Activated CD8-positive, alpha-beta T cell treated with anti-CD3 and anti-CD28 coated beads for 36 hours (primary cell): Measurements from ENCODE around the gene TTC4. TPM values are rescaled to one million over a fixed set of nuclear protein-coding genes. Genes with fewer than 3 reads are reported as not detected.
"Not testable (repeated sequence)": the region's sequence is repeated elsewhere in the genome, so short reads cannot be mapped to it uniquely, and the experiment has no call there.

Source experiments
- ATAC-seq: fragments of 200-7000 bp; cut with Tn5 transposase; one replicate; pipeline ENCODE4 v1.10.0; 2021; ENCODE audit warnings: mild to moderate bottlenecking, moderate library complexity
- CTCF ChIA-PET: fragments of 350-600 bp; sonication (Branson Sonifier 250); formaldehyde crosslinking; loops from one replicate; lab custom pipeline; 2021; ENCODE audit warnings: antibody characterized with exemption; lab: Charles Lee
- POLR2A ChIA-PET: fragments of 350-600 bp; sonication (Branson Sonifier 250); formaldehyde crosslinking; loops from one replicate; lab custom pipeline; 2021; ENCODE audit warnings: antibody characterized with exemption; lab: Charles Lee
- DNase-seq: peaks from one replicate; pipeline ENCODE4 v3.0.0-alpha.2; 2020
- H3K27ac Mint-ChIP-seq: one replicate; pipeline ENCODE4 v1.8.0; 2021; ENCODE audit warnings: mild to moderate bottlenecking, mixed read lengths
- H3K27me3 Mint-ChIP-seq: one replicate; pipeline ENCODE4 v1.8.0; 2021; ENCODE audit warnings: mixed read lengths
- H3K36me3 Mint-ChIP-seq: one replicate; pipeline ENCODE4 v1.8.0; 2021; ENCODE audit warnings: low read depth, mixed read lengths
- H3K4me1 Mint-ChIP-seq: one replicate; pipeline ENCODE4 v1.8.0; 2021; ENCODE audit warnings: low read depth, mixed read lengths
- H3K4me3 Mint-ChIP-seq: one replicate; pipeline ENCODE4 v1.8.0; 2021; ENCODE audit warnings: mild to moderate bottlenecking, moderate library complexity, mixed read lengths
- H3K9me3 Mint-ChIP-seq: one replicate; pipeline ENCODE4 v1.8.0; 2021; ENCODE audit warnings: mixed read lengths
- CTCF ChIP-seq: fragments of 200-600 bp; IDR thresholded peaks from one replicate; pipeline ENCODE4 v1.8.0; 2022; ENCODE audit warnings: antibody characterized with exemption, mild to moderate bottlenecking
- intact Hi-C: fragments of 100-400 bp; cut with micrococcal nuclease; formaldehyde crosslinking; loops from one replicate; pipeline ENCODE4 v1.10.0; 2022
- total RNA-seq, 2 experiments: library from RNA; stranded (reverse); gene quantifications; one replicate each; pipeline ENCODE4 v1.2.3, GENCODE V29; 2021

Gene TTC4
- total RNA-seq, 2 experiments from 2014 or later, result 26.7 to 28.2 TPM

- intact Hi-C loops, result no loop called here
- H3K4me1 Mint-ChIP-seq, result peaks cover 9% of the 10 kb centered on the region
- ChIA-PET CTCF (interaction anchor here (0.8 to 1.8 kb wide), 3 partner anchors 25 to 43 kb away, joined by 3 to 5 read pairs (median 3); partner anchors contain the start of gene TTC22), POLR2A (interaction anchor here (0.6 to 1.2 kb wide), 3 partner anchors 13 to 89 kb away, joined by 3 read pairs; no protein-coding TSS in a partner anchor)
- no peak overlapping the region for H3K27ac Mint-ChIP-seq
- DNase-seq, result peak; percentile 21
- TF ChIP-seq CTCF, result no peak
- ATAC-seq, result no peak
- no peak overlapping the region for H3K4me3 Mint-ChIP-seq
- H3K27me3 Mint-ChIP-seq, result no peaks in the 10 kb centered on the region
- H3K36me3 Mint-ChIP-seq, result peaks cover 1% of the 10 kb centered on the region
- H3K9me3 Mint-ChIP-seq, result no peaks in the 10 kb centered on the region
Observed at GRCh38 chr1:54768093-54768492, 52.4 kb downstream of the TTC4 start.

GRCh38 chr1:54772951-54773350 is 57.3 kb downstream of the TTC4 start:
- POLR2A ChIA-PET, result no interaction called here
- Mint-ChIP-seq H3K4me3 (no peak overlapping the region), H3K4me1 (no peaks in the 10 kb centered on the region), H3K27ac (no peak overlapping the region), H3K9me3 (no peaks in the 10 kb centered on the region), H3K36me3 (no peaks in the 10 kb centered on the region), H3K27me3 (no peaks in the 10 kb centered on the region)
- no peak for ATAC-seq
- no peak for TF ChIP-seq CTCF
- DNase-seq, result no peak
- intact Hi-C loops, result no loop called here
- CTCF ChIA-PET, result interaction anchor here (1.7 kb wide), 1 partner anchor 17 kb away, joined by 5 read pairs; no protein-coding TSS in a partner anchor

GRCh38 chr1:54774820-54775498 is 59.3 kb downstream of the TTC4 start:
- ChIA-PET POLR2A (interaction anchor here (0.9 kb wide), 1 partner anchor 10 kb away, joined by 4 read pairs; no protein-coding TSS in a partner anchor), CTCF (interaction anchor here (0.7 kb wide), 1 partner anchor 721 kb away, joined by 4 read pairs; the partner anchor contains the start of genes TCEANC2 and TMEM59)
- no peaks in the 10 kb centered on the region for H3K36me3 Mint-ChIP-seq
- no peaks in the 10 kb centered on the region for H3K4me1 Mint-ChIP-seq
- H3K9me3 Mint-ChIP-seq, result no peaks in the 10 kb centered on the region
- no peak overlapping the region for H3K4me3 Mint-ChIP-seq
- H3K27ac Mint-ChIP-seq, result no peak overlapping the region
- intact Hi-C loops, result no loop called here
- TF ChIP-seq CTCF, result no peak
- DNase-seq (peak; percentile 37), ATAC-seq (peak; percentile 82)
- H3K27me3 Mint-ChIP-seq, result no peaks in the 10 kb centered on the region

GRCh38 chr1:54775828-54776721 is 60.4 kb downstream of the TTC4 start:
- CTCF ChIA-PET, result interaction anchor here (0.7 to 1.9 kb wide), 5 partner anchors 10 to 723 kb away, joined by 3 to 6 read pairs (median 4); partner anchors contain the start of genes TCEANC2, TMEM59 and TTC22
- intact Hi-C loops, H3K4me1 Mint-ChIP-seq, ATAC-seq, H3K27me3 Mint-ChIP-seq, H3K9me3 Mint-ChIP-seq, H3K36me3 Mint-ChIP-seq, H3K27ac Mint-ChIP-seq, H3K4me3 Mint-ChIP-seq, DNase-seq: not testable (repeated sequence)
- POLR2A ChIA-PET, result interaction anchor here (0.9 kb wide), 1 partner anchor 11 kb away, joined by 4 read pairs; no protein-coding TSS in a partner anchor

GRCh38 chr1:54777011-54777410 is 61.4 kb downstream of the TTC4 start:
- Mint-ChIP-seq H3K27ac (no peak overlapping the region), H3K9me3 (no peaks in the 10 kb centered on the region), H3K4me1 (no peaks in the 10 kb centered on the region), H3K36me3 (no peaks in the 10 kb centered on the region), H3K27me3 (no peaks in the 10 kb centered on the region), H3K4me3 (no peak overlapping the region)
- intact Hi-C loops, result no loop called here
- no peak for TF ChIP-seq CTCF
- DNase-seq (no peak), ATAC-seq (no peak)
- POLR2A ChIA-PET, result no interaction called here
- CTCF ChIA-PET, result interaction anchor here (0.9 to 1.9 kb wide), 4 partner anchors 11 to 24 kb away, joined by 3 to 6 read pairs (median 4); partner anchors contain the start of gene TTC22
